Gastroesophageal sphincter (tissue), 3 donors: ENCODE data around the gene OR2AT4.
A peak's percentile ranks its signal among the peaks of the same experiment; 100 is the strongest.

Experiments used
- CTCF ChIP-seq, 4 experiments: fragments of 200-600 bp in 2 of 4; fragments of 450-650 bp in 2 of 4; sonication (generic) in 1 of 4; IDR thresholded peaks; one replicate each; pipeline ENCODE4 v1.5.1; 2017 to 2019; ENCODE audit warnings: antibody characterized with exemption in 4 of 4, mild to moderate bottlenecking in 2 of 4, moderate library complexity in 2 of 4
- EP300 ChIP-seq: sonication (generic); formaldehyde crosslinking; IDR thresholded peaks from one replicate; pipeline ENCODE4 v1.6.1; 2017; ENCODE audit warnings: antibody characterized with exemption, mild to moderate bottlenecking
- POLR2A ChIP-seq, 2 donors: fragments of 450-650 bp; IDR thresholded peaks; one replicate each; pipeline ENCODE4 v1.6.1; 2017; ENCODE audit warnings: antibody characterized with exemption in 2 of 2, mild to moderate bottlenecking in 2 of 2, moderate library complexity in 1 of 2

DNA sequence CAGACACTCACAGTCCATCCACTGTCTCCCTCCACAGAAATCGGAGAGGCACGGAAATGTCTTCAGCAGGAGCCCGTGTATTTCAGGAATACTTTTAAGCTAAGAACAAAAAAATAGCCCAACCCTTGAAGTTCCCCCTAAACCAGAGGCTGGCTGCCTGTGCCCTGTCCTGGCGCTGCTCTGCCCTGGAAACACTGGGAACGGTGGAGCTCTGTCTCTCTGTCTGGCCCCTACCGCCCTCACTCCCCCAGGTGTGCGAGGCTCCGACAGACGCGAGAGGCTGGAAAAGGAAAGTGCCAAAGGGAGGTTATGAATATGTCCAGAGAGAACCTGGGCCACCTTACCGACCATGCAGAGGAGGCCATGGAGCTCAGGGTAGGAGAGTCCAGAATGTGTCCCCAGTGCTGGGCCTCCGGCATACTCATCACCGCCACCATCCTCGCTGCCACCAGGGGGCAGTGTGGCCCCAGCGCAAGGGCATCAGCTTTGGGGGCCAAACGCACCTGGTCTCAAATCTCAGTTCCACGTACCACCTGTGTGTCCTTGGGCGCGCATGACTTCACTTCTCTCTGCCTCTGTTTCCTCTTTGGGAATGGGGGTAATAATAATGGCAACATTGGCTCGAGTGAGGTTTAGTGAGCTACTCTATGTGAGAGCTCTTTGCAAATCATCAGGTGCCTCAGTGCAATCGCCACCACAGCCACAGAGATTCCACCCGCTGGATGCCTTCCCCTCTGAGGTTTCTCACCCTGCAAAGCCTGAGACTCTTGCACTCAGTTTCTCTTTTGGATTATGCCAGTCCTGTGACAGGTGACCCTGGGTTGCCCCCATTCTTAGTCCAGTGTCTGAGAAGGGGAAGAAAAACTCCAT lies 43.8 kb upstream of the OR2AT4 start:
- no peak for TF ChIP-seq POLR2A (IDR thresholded peaks at IDR 0.05)
- TF ChIP-seq CTCF (IDR thresholded peaks at IDR 0.05), result peak; percentile 68 to 94 (median 84)
- no peak for TF ChIP-seq EP300
